HG03139 (cell line): ENCODE measurements around the gene RCAN3.
"Not testable (repeated sequence)": the region's sequence is repeated elsewhere in the genome, so short reads cannot be mapped to it uniquely, and the experiment has no call there.

Experiments
- ATAC-seq: cut with Tn5 transposase; IDR thresholded peaks from one replicate; pipeline ENCODE4 v1.9.1; 2021; ENCODE audit not compliant: unreplicated experiment

RCAN3 gene

GRCh38 chr1:24548070-24548469 is 45.4 kb downstream of the RCAN3 start:
- ATAC-seq, result no peak

- ATAC-seq, result not testable (repeated sequence)
These were observed 46.6 kb downstream of the RCAN3 start for GRCh38 chr1:24549210-24549609.

- ATAC-seq, result no peak
These were observed 48.8 kb downstream of the RCAN3 start for GRCh38 chr1:24551290-24551959.

GRCh38 chr1:24551960-24552571 is 49.4 kb downstream of the RCAN3 start:
- no peak for ATAC-seq

GRCh38 chr1:24553931-24554330 is 51.3 kb downstream of the RCAN3 start:
- ATAC-seq, result no peak

- ATAC-seq, result no peak
These were observed 52.1 kb downstream of the RCAN3 start for GRCh38 chr1:24554714-24555113.

GRCh38 chr1:24555591-24556413 is 53.2 kb downstream of the RCAN3 start, which contains the start of gene NCMAP:
NCMAP (plus strand) TSS chr1:24556087; CDS start chr1:24595431, 39,344 bp downstream.
- ATAC-seq, result no peak

GRCh38 chr1:24556414-24556795 is 53.8 kb downstream of the RCAN3 start:
- ATAC-seq, result no peak

- ATAC-seq, result no peak
These were observed 54.6 kb downstream of the RCAN3 start for GRCh38 chr1:24557220-24557619.

GRCh38 chr1:24557711-24558131 is 55.1 kb downstream of the RCAN3 start:
- ATAC-seq, result no peak

- ATAC-seq, result no peak
These were observed 55.8 kb downstream of the RCAN3 start for GRCh38 chr1:24558455-24558854.

- no peak for ATAC-seq
These were observed 56.5 kb downstream of the RCAN3 start for GRCh38 chr1:24558902-24559791.

GRCh38 chr1:24560361-24560760 is 57.7 kb downstream of the RCAN3 start:
- ATAC-seq, result no peak

GRCh38 chr1:24562625-24563024 is 60.0 kb downstream of the RCAN3 start:
- ATAC-seq, result no peak

- ATAC-seq, result no peak
These were observed 62.1 kb downstream of the RCAN3 start for GRCh38 chr1:24564695-24565094.

- no peak for ATAC-seq
These were observed 63.7 kb downstream of the RCAN3 start for GRCh38 chr1:24566236-24566867.

GRCh38 chr1:24567792-24568388 is 65.3 kb downstream of the RCAN3 start:
- no peak for ATAC-seq

GRCh38 chr1:24568475-24568874 is 65.8 kb downstream of the RCAN3 start:
- no peak for ATAC-seq

GRCh38 chr1:24570265-24571125 is 67.9 kb downstream of the RCAN3 start:
- no peak for ATAC-seq
